H1 (cell line): ENCODE data around the gene POLR3E. TPM values are rescaled to one million over a fixed set of nuclear protein-coding genes. Genes with fewer than 3 reads are reported as not detected.

ENCODE experiments used
- EP300 ChIP-seq, 2 experiments: IDR thresholded peaks; 1 replicate in 1 of 2; 2 replicates in 1 of 2; pipeline ENCODE4 v1.6.1; 2011 to 2012; ENCODE audit warnings: low read depth in 2 of 2, low read length in 2 of 2, mild to moderate bottlenecking in 2 of 2, borderline replicate concordance in 1 of 2, inconsistent platforms in 1 of 2, moderate library complexity in 1 of 2
- polyA plus RNA-seq, 7 experiments: library from polyadenylated mRNA; depleted of rRNA in 3 of 7; stranded (reverse) in 5 of 7; unstranded in 2 of 7; fragments of >200 nt in 5 of 7; fragments of 200-250 nt in 2 of 7; gene quantifications; 1 replicate in 5 of 7; 2 replicates in 1 of 7; 4 replicates in 1 of 7; pipeline versions ENCODE4 v1.2.1 to v1.2.3, GENCODE V29; 2011 to 2013; ENCODE audit warnings: missing spikeins in 2 of 7, mixed read lengths in 2 of 7
- total RNA-seq: library from RNA; stranded (reverse); fragmentation: NEBNext Ultra II Directional; extraction: Animal tissue kit (Norgen Biotek cat#: 25700); gene quantifications from 2 replicates; pipeline ENCODE4 v1.2.1, GENCODE V29; 2021

The POLR3E gene
- total and polyA plus RNA-seq, 2 of the 8 experiments (the other 6 are each of a cell fraction or from before 2014, with no cell fraction given): 96.5 to 125 TPM

GRCh38 chr16:22383827-22384226 is 86.6 kb downstream of the POLR3E start (continued):
- TF ChIP-seq EP300 (IDR thresholded peaks at IDR 0.05; ENCODE audit: borderline replicate concordance in 1 of 2, low read depth in 2 of 2, low read length in 2 of 2): no peak

Other genes with a start within 250 kb of the POLR3E start
- not detected in 2 replicates for gene VWA3A, start 204.9 kb upstream of the POLR3E start, total RNA-seq
- 0.03 and 0.05 TPM in 2 replicates for gene VWA3A, start 204.9 kb upstream of the POLR3E start, polyA plus RNA-seq (2011; rRNA removed)
- gene SDR42E2, start 134.9 kb upstream of the POLR3E start, total RNA-seq: not detected in 2 replicates
- gene SDR42E2, start 134.9 kb upstream of the POLR3E start, polyA plus RNA-seq (2011; rRNA removed): 0.08 and 0.25 TPM in 2 replicates
- 30.2 and 30.5 TPM in 2 replicates for gene EEF2K, start 91.1 kb upstream of the POLR3E start, total RNA-seq
- 14.9 and 16.3 TPM in 2 replicates for gene EEF2K, start 91.1 kb upstream of the POLR3E start, polyA plus RNA-seq (2011; rRNA removed)
- 34.9 and 35.5 TPM in 2 replicates for gene CDR2, start 77.2 kb downstream of the POLR3E start, total RNA-seq
- gene CDR2, start 77.2 kb downstream of the POLR3E start, polyA plus RNA-seq (2011; rRNA removed): 13.6 and 16.3 TPM in 2 replicates
- 128 and 141 TPM in 2 replicates for gene NPIPB5, start 213.5 kb downstream of the POLR3E start, total RNA-seq
- 96.7 and 98.7 TPM in 2 replicates for gene NPIPB5, start 213.5 kb downstream of the POLR3E start, polyA plus RNA-seq (2011; rRNA removed)